HCT116 (cell line): ENCODE results near the gene UBE2H. TPM values are rescaled to one million over a fixed set of nuclear protein-coding genes. Genes with fewer than 3 reads are reported as not detected.

Experiments
- ATAC-seq: fragments of 200-7000 bp; cut with Tn5 transposase; 2 replicates; pipeline ENCODE4 v1.9.1; 2020; ENCODE audit warnings: mild to moderate bottlenecking, moderate library complexity
- BruUV-seq: library from RNA; stranded (reverse); fragments of 400-500 nt; replicated peaks from 2 replicates; lab custom pipeline; 2021; lab: Mats Ljungman, UMichigan
- CTCF ChIA-PET: fragments of 300-600 bp; sonication (Branson Sonifier 250); formaldehyde crosslinking; loops from one replicate; lab custom pipeline; 2021; ENCODE audit warnings: antibody characterized with exemption; lab: Charles Lee
- POLR2A ChIA-PET: fragments of 300-600, 350-600 bp; sonication (Branson Sonifier 250); formaldehyde crosslinking; loops from one replicate; lab custom pipeline; 2021; ENCODE audit warnings: antibody characterized with exemption; lab: Charles Lee
- RAD21 ChIA-PET, 2 experiments: fragments of 300-600 bp; sonication (Branson Sonifier 250); formaldehyde crosslinking; loops; one replicate each; lab custom pipeline; 2023; ENCODE audit warnings: low total read pairs in 2 of 2; ENCODE audit not compliant: uncharacterized antibody in 2 of 2, unreplicated experiment in 2 of 2, low non-redundant PET in 1 of 2; lab: Charles Lee
- DNase-seq: peaks from one replicate; pipeline ENCODE4 v3.0.0-alpha.2; 2010; ENCODE audit warnings: low read depth, low spot score
- H2AFZ ChIP-seq: fragments of 200-600 bp; shearing (Covaris generic), sonication (generic); 2 replicates; pipeline ENCODE4 v1.6.1; 2017; ENCODE audit warnings: low read depth, mixed run types, mixed read lengths, antibody characterized with exemption, low read length; ENCODE audit not compliant: poor library complexity, severe bottlenecking
- H3K27ac ChIP-seq: 2 replicates; pipeline ENCODE4 v1.5.1; 2012; ENCODE audit warnings: low read depth, low read length
- H3K27me3 ChIP-seq: fragments of 200-600 bp; sonication (generic); 2 replicates; pipeline ENCODE4 v1.6.1; 2016; ENCODE audit warnings: mixed run types, low read length, mixed read lengths; ENCODE audit not compliant: insufficient read depth
- H3K36me3 ChIP-seq, 2 experiments: fragments of 200-500 bp in 1 of 2; fragments of 200-600 bp in 1 of 2; sonication (Bioruptor generic) in 1 of 2; sonication (generic) in 1 of 2; 2 replicates each; pipeline versions ENCODE4 v1.5.1 to v1.6.1; 2014 to 2016; ENCODE audit warnings: low read length in 2 of 2, inconsistent platforms in 1 of 2, mixed read lengths in 1 of 2, mixed run types in 1 of 2; ENCODE audit not compliant: insufficient read depth in 2 of 2, control insufficient read depth in 1 of 2
- H3K4me1 ChIP-seq, 2 experiments: fragments of 200-600 bp in 1 of 2; sonication (generic) in 1 of 2; 2 replicates each; pipeline versions ENCODE4 v1.5.1 to v1.6.1; 2012 to 2017; ENCODE audit warnings: low read length in 2 of 2, inconsistent platforms in 1 of 2, mild to moderate bottlenecking in 1 of 2, mixed read lengths in 1 of 2, mixed run types in 1 of 2, moderate library complexity in 1 of 2; ENCODE audit not compliant: insufficient read depth in 2 of 2, control insufficient read depth in 1 of 2
- H3K4me2 ChIP-seq: fragments of 200-600 bp; sonication (generic); 2 replicates; pipeline ENCODE4 v1.6.1; 2017; ENCODE audit warnings: mixed run types, low read length, mixed read lengths
- H3K4me3 ChIP-seq, 2 experiments: fragments of 200-600 bp in 1 of 2; sonication (generic) in 1 of 2; replicated peaks in 1 of 2; 2 replicates each; pipeline ENCODE4 v1.5.1; 2011 to 2016; ENCODE audit warnings: low read length in 2 of 2, control low read depth in 1 of 2, low read depth in 1 of 2, mild to moderate bottlenecking in 1 of 2, mixed read lengths in 1 of 2, mixed run types in 1 of 2
- H3K79me2 ChIP-seq: fragments of 200-600 bp; sonication (generic); 2 replicates; pipeline ENCODE4 v1.6.1; 2017; ENCODE audit warnings: mild to moderate bottlenecking, mixed run types, low read length, moderate library complexity, mixed read lengths; ENCODE audit not compliant: insufficient read depth
- H3K9ac ChIP-seq: fragments of 200-600 bp; sonication (generic); 2 replicates; pipeline ENCODE4 v1.6.1; 2016; ENCODE audit warnings: low read length, mixed read lengths
- H3K9me2 ChIP-seq: fragments of 200-600 bp; sonication (generic), shearing (Covaris generic); 2 replicates; pipeline ENCODE4 v1.6.1; 2017; ENCODE audit warnings: mixed run types, mild to moderate bottlenecking, moderate library complexity; ENCODE audit not compliant: insufficient read depth
- H3K9me3 ChIP-seq, 2 experiments: fragments of 200-500 bp in 1 of 2; fragments of 200-600 bp in 1 of 2; sonication (Bioruptor generic) in 1 of 2; sonication (generic) in 1 of 2; 2 replicates each; pipeline ENCODE4 v1.6.1; 2014 to 2017; ENCODE audit warnings: low read length in 2 of 2, mixed read lengths in 2 of 2, inconsistent platforms in 1 of 2, low read depth in 1 of 2, mild to moderate bottlenecking in 1 of 2, mixed run types in 1 of 2, moderate library complexity in 1 of 2; ENCODE audit not compliant: control insufficient read depth in 1 of 2, insufficient read depth in 1 of 2
- H4K20me1 ChIP-seq: fragments of 200-600 bp; sonication (generic), shearing (Covaris generic); 2 replicates; pipeline ENCODE4 v1.6.1; 2017; ENCODE audit warnings: mixed run types, mild to moderate bottlenecking, moderate library complexity; ENCODE audit not compliant: insufficient read depth
- ELF1 ChIP-seq: IDR thresholded peaks from 2 replicates; pipeline ENCODE4 v1.6.1; 2012; ENCODE audit warnings: low read depth, borderline replicate concordance
- FOSL1 ChIP-seq: IDR thresholded peaks from 2 replicates; pipeline ENCODE4 v1.6.1; 2012; ENCODE audit warnings: low read depth
- POLR2A ChIP-seq: IDR thresholded peaks from 2 replicates; pipeline ENCODE4 v1.7.0; 2011; ENCODE audit warnings: borderline replicate concordance; ENCODE audit not compliant: insufficient read depth, insufficient read length; ENCODE audit errors: extremely low read depth
- SIN3A ChIP-seq: IDR thresholded peaks from 2 replicates; pipeline ENCODE4 v1.6.1; 2012; ENCODE audit warnings: low read depth
- SP1 ChIP-seq: IDR thresholded peaks from 2 replicates; pipeline ENCODE4 v1.6.1; 2012; ENCODE audit warnings: low read depth
- TCF7L2 ChIP-seq: IDR thresholded peaks from 2 replicates; pipeline ENCODE4 v1.7.0; 2011; ENCODE audit warnings: borderline replicate concordance, inconsistent platforms; ENCODE audit not compliant: insufficient read depth, insufficient read length; ENCODE audit errors: extremely low read depth
- YY1 ChIP-seq: IDR thresholded peaks from 2 replicates; pipeline ENCODE4 v1.6.1; 2011; ENCODE audit warnings: low read length, low read depth, moderate library complexity, mild to moderate bottlenecking; ENCODE audit not compliant: insufficient replicate concordance; ENCODE audit errors: extremely low read depth
- intact Hi-C: fragments of 100-400 bp; cut with micrococcal nuclease; formaldehyde crosslinking; loops from 2 replicates; pipeline ENCODE4 v1.10.0; 2022
- total RNA-seq: library from RNA; stranded (reverse); gene quantifications from one replicate; pipeline ENCODE4 v1.2.1, GENCODE V29; 2021; ENCODE audit not compliant: unreplicated experiment
- TF ChIP-seq, protein P1 (sequence below): IDR thresholded peaks from 2 replicates; pipeline ENCODE4 v1.6.1; 2012

UBE2H gene
- total RNA-seq, 1 experiment from 2014 or later, result 117 TPM

- intact Hi-C loops, result loop anchor here (5.0 kb wide), 1 partner anchor 292 kb away; no protein-coding TSS in a partner anchor
- POLR2A ChIA-PET, result interaction anchor here (1.7 to 2.4 kb wide), 2 partner anchors 59 kb away, joined by 9 to 12 read pairs; no protein-coding TSS in a partner anchor
Measured at GRCh38 chr7:129950191-129950932, 2.4 kb downstream of the UBE2H start.

More at GRCh38 chr7:129950191-129950932, 2.4 kb downstream of the UBE2H start:
- DNase-seq (no peak), ATAC-seq (no peak)
- Histone ChIP-seq H3K9me3 (no peaks in the 10 kb centered on the region), H3K4me2 (peak overlapping the region; percentile 88), H3K9me2 (no peaks in the 10 kb centered on the region), H3K27me3 (no peaks in the 10 kb centered on the region), H3K36me3 (peaks cover 3% of the 10 kb centered on the region in 2 experiments; a peak in 2 of 4 replicates), H3K4me3 (peak overlapping the region; percentile 77 to 87), H4K20me1 (peaks cover 8% of the 10 kb centered on the region; the same call in 1 of the 2 replicates), H3K4me1 (peaks cover 41 to 51% of the 10 kb centered on the region in 2 experiments), H2AFZ (no peak overlapping the region), H3K79me2 (peaks cover 74% of the 10 kb centered on the region), H3K27ac (peak overlapping the region; percentile 81), H3K9ac (peak overlapping the region; percentile 89)
- RAD21 ChIA-PET, result no interaction called here
- no TSS peak for BruUV-seq
- TF ChIP-seq SIN3A (no peak), FOSL1 (no peak), SP1 (no peak), POLR2A (no peak), TCF7L2 (no peak), ELF1 (no peak), YY1 (no peak)
- TF ChIP-seq, protein P1, sequence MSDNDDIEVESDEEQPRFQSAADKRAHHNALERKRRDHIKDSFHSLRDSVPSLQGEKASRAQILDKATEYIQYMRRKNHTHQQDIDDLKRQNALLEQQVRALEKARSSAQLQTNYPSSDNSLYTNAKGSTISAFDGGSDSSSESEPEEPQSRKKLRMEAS, result no peak
- CTCF ChIA-PET, result interaction anchor here (1.9 kb wide), 1 partner anchor 59 kb away, joined by 8 read pairs; no protein-coding TSS in a partner anchor
